Adrenal gland (tissue), 5 donors: Measurements from ENCODE around the gene GNAO1.

Experiments used
- POLR2A ChIP-seq, 2 donors: fragments of 450-650 bp; IDR thresholded peaks; one replicate each; pipeline ENCODE4 v1.6.1; 2017; ENCODE audit warnings: antibody characterized with exemption in 2 of 2, mild to moderate bottlenecking in 2 of 2, moderate library complexity in 1 of 2
- TF ChIP-seq, protein P1 (sequence below), 6 experiments: fragments of 450-650 bp in 4 of 6; fragments of 200-600 bp in 2 of 6; sonication (generic) in 1 of 6; IDR thresholded peaks; 1 replicate in 5 of 6; 2 replicates in 1 of 6; pipeline versions ENCODE4 v1.5.1 to v1.8.0; 2016 to 2021; ENCODE audit warnings: antibody characterized with exemption in 6 of 6, mild to moderate bottlenecking in 2 of 6, moderate library complexity in 1 of 6
- donor health status: DM: no; HTN: no; CAD: no.

DNA sequence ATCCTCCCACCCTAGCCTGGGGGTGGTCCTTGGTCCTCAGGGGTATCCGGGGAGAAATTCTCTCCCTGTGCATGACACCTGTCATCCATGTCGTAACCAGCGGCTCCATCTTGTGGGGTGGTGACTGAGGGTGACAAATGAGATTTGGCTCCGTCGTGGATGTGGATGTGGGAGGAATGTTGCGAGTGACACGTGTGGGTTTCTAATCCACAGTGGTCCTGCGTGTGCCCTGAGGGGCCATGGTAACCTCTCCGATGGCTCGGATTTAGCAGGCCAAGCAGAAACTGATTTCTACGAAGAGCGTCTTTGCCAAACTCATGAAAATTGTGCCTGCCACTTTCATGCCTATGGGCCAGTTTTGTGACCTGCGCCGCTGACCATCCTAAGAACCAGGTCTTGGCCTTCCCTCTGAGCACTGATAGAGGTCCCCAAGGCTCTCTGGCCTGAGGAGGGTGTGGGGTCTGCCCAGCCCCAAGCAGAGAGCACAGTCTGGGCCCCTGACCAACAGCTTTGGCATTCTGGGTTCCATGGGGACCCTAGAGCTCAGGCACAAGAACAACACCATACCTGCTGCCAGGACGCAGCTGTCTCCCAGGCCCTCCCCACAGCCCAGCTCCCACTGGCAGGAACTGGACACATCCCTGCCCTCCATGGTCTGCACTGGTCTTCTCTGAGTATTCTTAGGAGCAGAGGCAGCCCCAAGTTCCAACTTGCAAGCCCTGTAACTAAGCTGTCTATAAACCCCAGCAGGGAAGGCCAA, 155.0 kb downstream of the GNAO1 start:
- TF ChIP-seq POLR2A (IDR thresholded peaks at IDR 0.05): no peak
- TF ChIP-seq, protein P1, sequence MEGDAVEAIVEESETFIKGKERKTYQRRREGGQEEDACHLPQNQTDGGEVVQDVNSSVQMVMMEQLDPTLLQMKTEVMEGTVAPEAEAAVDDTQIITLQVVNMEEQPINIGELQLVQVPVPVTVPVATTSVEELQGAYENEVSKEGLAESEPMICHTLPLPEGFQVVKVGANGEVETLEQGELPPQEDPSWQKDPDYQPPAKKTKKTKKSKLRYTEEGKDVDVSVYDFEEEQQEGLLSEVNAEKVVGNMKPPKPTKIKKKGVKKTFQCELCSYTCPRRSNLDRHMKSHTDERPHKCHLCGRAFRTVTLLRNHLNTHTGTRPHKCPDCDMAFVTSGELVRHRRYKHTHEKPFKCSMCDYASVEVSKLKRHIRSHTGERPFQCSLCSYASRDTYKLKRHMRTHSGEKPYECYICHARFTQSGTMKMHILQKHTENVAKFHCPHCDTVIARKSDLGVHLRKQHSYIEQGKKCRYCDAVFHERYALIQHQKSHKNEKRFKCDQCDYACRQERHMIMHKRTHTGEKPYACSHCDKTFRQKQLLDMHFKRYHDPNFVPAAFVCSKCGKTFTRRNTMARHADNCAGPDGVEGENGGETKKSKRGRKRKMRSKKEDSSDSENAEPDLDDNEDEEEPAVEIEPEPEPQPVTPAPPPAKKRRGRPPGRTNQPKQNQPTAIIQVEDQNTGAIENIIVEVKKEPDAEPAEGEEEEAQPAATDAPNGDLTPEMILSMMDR (IDR thresholded peaks at IDR 0.05): no peak
